ENCODE results near the gene TTC4.

DNA sequence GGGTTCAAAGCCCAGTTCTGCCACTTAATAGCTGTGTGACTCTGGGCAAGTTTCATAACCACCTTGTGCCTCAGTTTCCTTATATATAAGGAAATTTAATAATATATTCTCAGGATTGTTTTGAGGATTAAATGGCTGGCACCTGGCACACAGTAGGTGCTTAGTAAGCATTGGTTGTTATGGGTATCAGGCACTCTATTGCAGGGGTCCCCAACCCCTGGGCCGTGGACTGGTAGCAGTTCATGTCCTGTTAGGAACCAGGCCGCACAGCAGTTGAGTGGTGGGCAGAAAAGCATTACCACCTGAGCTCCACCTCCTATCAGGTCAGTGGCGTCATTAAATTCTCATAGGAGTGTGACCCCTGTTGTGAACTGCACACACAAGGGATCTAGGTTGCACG, 30.2 kb downstream of the TTC4 start:
- TF ChIP-seq POLR2A (IDR thresholded peaks at IDR 0.05): no peak
- TF ChIP-seq, protein P1, sequence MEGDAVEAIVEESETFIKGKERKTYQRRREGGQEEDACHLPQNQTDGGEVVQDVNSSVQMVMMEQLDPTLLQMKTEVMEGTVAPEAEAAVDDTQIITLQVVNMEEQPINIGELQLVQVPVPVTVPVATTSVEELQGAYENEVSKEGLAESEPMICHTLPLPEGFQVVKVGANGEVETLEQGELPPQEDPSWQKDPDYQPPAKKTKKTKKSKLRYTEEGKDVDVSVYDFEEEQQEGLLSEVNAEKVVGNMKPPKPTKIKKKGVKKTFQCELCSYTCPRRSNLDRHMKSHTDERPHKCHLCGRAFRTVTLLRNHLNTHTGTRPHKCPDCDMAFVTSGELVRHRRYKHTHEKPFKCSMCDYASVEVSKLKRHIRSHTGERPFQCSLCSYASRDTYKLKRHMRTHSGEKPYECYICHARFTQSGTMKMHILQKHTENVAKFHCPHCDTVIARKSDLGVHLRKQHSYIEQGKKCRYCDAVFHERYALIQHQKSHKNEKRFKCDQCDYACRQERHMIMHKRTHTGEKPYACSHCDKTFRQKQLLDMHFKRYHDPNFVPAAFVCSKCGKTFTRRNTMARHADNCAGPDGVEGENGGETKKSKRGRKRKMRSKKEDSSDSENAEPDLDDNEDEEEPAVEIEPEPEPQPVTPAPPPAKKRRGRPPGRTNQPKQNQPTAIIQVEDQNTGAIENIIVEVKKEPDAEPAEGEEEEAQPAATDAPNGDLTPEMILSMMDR (IDR thresholded peaks at IDR 0.05): no peak

Measured in suprapubic skin (tissue), 3 donors.